SU-DHL-6 (cell line): ENCODE data around the gene MYH13.

ENCODE experiments used
- H2AFZ ChIP-seq: fragments of 200-600 bp; sonication (generic); 2 replicates; pipeline ENCODE4 v1.6.1; 2014; ENCODE audit warnings: low read depth, mild to moderate bottlenecking, moderate library complexity, mixed read lengths, antibody characterized with exemption, low read length; ENCODE audit not compliant: severe bottlenecking
- H3F3A ChIP-seq: fragments of 200-600 bp; shearing (Covaris generic); 2 replicates; pipeline ENCODE4 v1.6.0; 2016; ENCODE audit warnings: antibody characterized with exemption, mild to moderate bottlenecking; ENCODE audit not compliant: insufficient read depth
- H3K27ac ChIP-seq: fragments of 200-600 bp; sonication (generic); 2 replicates; pipeline ENCODE4 v1.5.1; 2016; ENCODE audit warnings: low read depth, mild to moderate bottlenecking, low read length, moderate library complexity, mixed read lengths
- H3K27me3 ChIP-seq: fragments of 200-600 bp; sonication (generic), shearing (Covaris generic); 2 replicates; pipeline ENCODE4 v1.6.0; 2014; ENCODE audit warnings: mild to moderate bottlenecking, low read length
- H3K36me3 ChIP-seq: fragments of 200-600 bp; sonication (generic); 2 replicates; pipeline ENCODE4 v1.6.1; 2014; ENCODE audit warnings: mild to moderate bottlenecking, low read length, mixed read lengths
- H3K4me2 ChIP-seq: fragments of 300-600, 200-600 bp; shearing (Covaris generic), sonication (generic); 2 replicates; pipeline ENCODE4 v1.6.0; 2014; ENCODE audit warnings: low read length, low read depth, mild to moderate bottlenecking; ENCODE audit not compliant: poor library complexity, severe bottlenecking
- H3K4me3 ChIP-seq: fragments of 200-600 bp; sonication (generic); 2 replicates; pipeline ENCODE4 v1.5.1; 2014; ENCODE audit warnings: antibody characterized with exemption, low read length, mild to moderate bottlenecking, mixed read lengths; ENCODE audit not compliant: insufficient read depth, poor library complexity, severe bottlenecking
- H3K79me2 ChIP-seq: fragments of 200-600 bp; sonication (generic); 2 replicates; pipeline ENCODE4 v1.6.1; 2014; ENCODE audit warnings: mild to moderate bottlenecking, low read length, moderate library complexity; ENCODE audit not compliant: insufficient read depth
- H3K9ac ChIP-seq: fragments of 200-600 bp; sonication (generic); 2 replicates; pipeline ENCODE4 v1.7.0; 2014; ENCODE audit warnings: mild to moderate bottlenecking, low read length
- H3K9me2 ChIP-seq: fragments of 200-600 bp; sonication (generic); replicated peaks from 2 replicates; pipeline ENCODE4 v1.6.1; 2014; ENCODE audit warnings: low read length; ENCODE audit not compliant: insufficient read depth
- H3K9me3 ChIP-seq: fragments of 200-600 bp; sonication (generic); 2 replicates; pipeline ENCODE4 v1.6.1; 2014; ENCODE audit warnings: low read length, mixed read lengths; ENCODE audit not compliant: insufficient read depth
- H4K20me1 ChIP-seq: fragments of 200-600 bp; sonication (generic); 2 replicates; pipeline ENCODE4 v1.6.1; 2014; ENCODE audit warnings: low read depth, mild to moderate bottlenecking, antibody characterized with exemption, low read length, moderate library complexity, mixed read lengths
- EZH2phosphoT487 ChIP-seq: fragments of 200-600 bp; sonication (generic), shearing (Covaris generic); conservative IDR thresholded peaks from 2 replicates; pipeline ENCODE4 v1.6.1; 2018; ENCODE audit warnings: mild to moderate bottlenecking, antibody characterized with exemption, low read length, moderate library complexity, mixed read lengths
- TF ChIP-seq, protein P1 (sequence below): fragments of 200-600 bp; sonication (generic); IDR thresholded peaks from one replicate; pipeline ENCODE4 v1.5.1; 2017; ENCODE audit warnings: antibody characterized with exemption, mild to moderate bottlenecking, low read length, moderate library complexity; ENCODE audit not compliant: insufficient read depth, poor library complexity, severe bottlenecking

Gene MYH13

DNA sequence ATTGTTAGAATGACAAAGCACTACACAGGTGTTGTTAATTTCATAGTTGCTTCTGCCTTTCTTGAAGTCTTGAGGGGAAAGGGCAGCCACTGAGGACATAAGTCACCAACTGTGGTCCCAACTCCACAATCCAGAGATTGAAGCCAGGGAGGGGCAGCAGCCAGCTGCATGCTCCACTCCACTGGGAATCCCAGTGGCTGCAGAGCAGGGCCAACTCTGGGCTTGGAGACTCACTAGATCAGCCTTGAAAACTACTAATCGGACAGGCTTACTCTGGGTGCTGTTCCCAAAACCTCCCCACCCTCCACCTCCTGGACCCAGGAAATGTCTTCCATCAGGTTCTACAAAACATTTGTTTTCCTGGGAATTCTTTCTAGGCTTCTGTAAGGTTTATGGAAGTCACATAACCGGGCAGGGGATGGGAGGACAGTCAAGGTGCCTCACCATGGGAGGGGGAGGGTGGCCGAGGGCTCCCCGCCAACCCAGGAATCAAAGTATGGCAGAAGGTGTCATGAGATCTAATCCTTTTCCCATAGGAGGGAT is 68.0 kb downstream of the MYH13 start:
- H3K9me2 ChIP-seq, result no peaks in the 10 kb centered on the region
- no peaks in the 10 kb centered on the region for H3K79me2 ChIP-seq
- H3K4me2 ChIP-seq, result no peak overlapping the region
- no peak overlapping the region for H2AFZ ChIP-seq
- H3K9ac ChIP-seq, result no peak overlapping the region
- H3K4me3 ChIP-seq, result no peak overlapping the region
- H3K9me3 ChIP-seq, result no peaks in the 10 kb centered on the region
- no peaks in the 10 kb centered on the region for H3K36me3 ChIP-seq
- no peaks in the 10 kb centered on the region for H3F3A ChIP-seq
- no peaks in the 10 kb centered on the region for H4K20me1 ChIP-seq
- TF ChIP-seq EZH2phosphoT487, result no peak
- TF ChIP-seq, protein P1, sequence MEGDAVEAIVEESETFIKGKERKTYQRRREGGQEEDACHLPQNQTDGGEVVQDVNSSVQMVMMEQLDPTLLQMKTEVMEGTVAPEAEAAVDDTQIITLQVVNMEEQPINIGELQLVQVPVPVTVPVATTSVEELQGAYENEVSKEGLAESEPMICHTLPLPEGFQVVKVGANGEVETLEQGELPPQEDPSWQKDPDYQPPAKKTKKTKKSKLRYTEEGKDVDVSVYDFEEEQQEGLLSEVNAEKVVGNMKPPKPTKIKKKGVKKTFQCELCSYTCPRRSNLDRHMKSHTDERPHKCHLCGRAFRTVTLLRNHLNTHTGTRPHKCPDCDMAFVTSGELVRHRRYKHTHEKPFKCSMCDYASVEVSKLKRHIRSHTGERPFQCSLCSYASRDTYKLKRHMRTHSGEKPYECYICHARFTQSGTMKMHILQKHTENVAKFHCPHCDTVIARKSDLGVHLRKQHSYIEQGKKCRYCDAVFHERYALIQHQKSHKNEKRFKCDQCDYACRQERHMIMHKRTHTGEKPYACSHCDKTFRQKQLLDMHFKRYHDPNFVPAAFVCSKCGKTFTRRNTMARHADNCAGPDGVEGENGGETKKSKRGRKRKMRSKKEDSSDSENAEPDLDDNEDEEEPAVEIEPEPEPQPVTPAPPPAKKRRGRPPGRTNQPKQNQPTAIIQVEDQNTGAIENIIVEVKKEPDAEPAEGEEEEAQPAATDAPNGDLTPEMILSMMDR, result no peak
- H3K27ac ChIP-seq, result no peak overlapping the region
- H3K27me3 ChIP-seq, result no peaks in the 10 kb centered on the region

DNA sequence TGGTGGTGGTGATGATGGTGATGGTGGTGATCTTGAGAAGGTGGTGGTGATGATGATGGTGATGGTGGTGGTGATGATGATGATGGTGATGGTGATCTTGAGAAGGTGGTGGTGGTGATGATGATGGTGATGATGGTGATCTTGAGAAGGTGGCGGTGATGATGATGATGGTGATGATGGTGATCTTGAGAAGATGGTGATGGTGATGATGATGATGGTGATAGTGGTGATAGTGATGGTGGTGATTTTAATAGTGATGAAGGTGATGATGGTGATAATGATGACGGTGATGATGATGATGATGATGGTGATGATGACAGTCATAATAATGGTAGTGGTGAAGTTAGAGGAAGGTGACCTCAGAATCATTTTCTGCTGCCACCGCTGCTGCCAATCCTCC is 75.1 kb downstream of the MYH13 start:
- no peaks in the 10 kb centered on the region for H3K79me2 ChIP-seq
- no peak overlapping the region for H3K4me3 ChIP-seq

DNA sequence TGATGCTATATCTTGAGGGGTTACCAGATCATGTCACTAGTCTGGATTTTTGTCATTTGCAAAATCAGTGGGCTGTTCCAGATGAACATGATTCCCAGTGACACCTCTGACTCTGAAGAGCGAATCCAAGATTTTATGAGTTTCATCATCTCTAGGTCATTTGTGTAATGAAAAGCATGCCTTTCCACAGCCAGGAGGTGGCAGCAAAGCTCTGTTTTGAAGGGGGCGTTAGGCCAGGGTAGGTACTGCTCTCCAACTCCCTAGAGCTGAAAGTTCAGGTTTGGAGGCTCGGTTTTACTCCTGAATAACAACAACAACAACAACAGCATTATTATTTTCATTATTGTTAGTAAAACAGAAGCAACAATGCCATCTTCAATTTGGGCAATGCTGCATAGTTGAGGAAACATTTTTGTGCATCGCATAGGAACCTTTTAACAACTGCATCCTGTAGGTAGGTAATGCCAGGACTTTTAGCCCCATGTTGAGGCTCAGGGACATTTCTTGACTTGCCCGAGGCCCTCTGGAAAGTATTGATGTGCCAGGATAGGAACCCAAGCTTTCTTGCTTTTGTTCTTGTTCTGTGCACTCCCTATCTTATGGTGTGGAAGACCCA is 77.0 kb downstream of the MYH13 start:
- no peaks in the 10 kb centered on the region for H3K27me3 ChIP-seq
- no peaks in the 10 kb centered on the region for H4K20me1 ChIP-seq
- H3K27ac ChIP-seq, result no peak overlapping the region
- TF ChIP-seq, protein P1, result peak; percentile 51
- no peak for TF ChIP-seq EZH2phosphoT487
- no peaks in the 10 kb centered on the region for H3K36me3 ChIP-seq
- no peaks in the 10 kb centered on the region for H3K9me2 ChIP-seq
- H3K9ac ChIP-seq, result no peak overlapping the region
- no peaks in the 10 kb centered on the region for H3K79me2 ChIP-seq
- no peaks in the 10 kb centered on the region for H3F3A ChIP-seq
- no peaks in the 10 kb centered on the region for H3K9me3 ChIP-seq
- no peak overlapping the region for H2AFZ ChIP-seq
- H3K4me3 ChIP-seq, result no peak overlapping the region
- H3K4me2 ChIP-seq, result no peak overlapping the region

More for the DNA sequence above, 75.1 kb downstream of the MYH13 start:
- Histone ChIP-seq H3K36me3 (no peaks in the 10 kb centered on the region), H2AFZ (no peak overlapping the region), H3K9me3 (no peaks in the 10 kb centered on the region), H4K20me1 (no peaks in the 10 kb centered on the region), H3K27ac (no peak overlapping the region), H3K9ac (no peak overlapping the region), H3K9me2 (no peaks in the 10 kb centered on the region), H3K4me2 (no peak overlapping the region), H3F3A (no peaks in the 10 kb centered on the region), H3K27me3 (no peaks in the 10 kb centered on the region)
- TF ChIP-seq, protein P1, result no peak
- TF ChIP-seq EZH2phosphoT487, result no peak
